ENCODE measurements around the gene TKFC. TPM values are rescaled to one million over a fixed set of nuclear protein-coding genes. Genes with fewer than 3 reads are reported as not detected.

The TKFC gene
- total RNA-seq, 4 donors from 2014 or later: 9.3 to 24.1 (median 15.5) TPM

GRCh38 chr11:61294717-61295595, 38.1 kb upstream of the TKFC start, which contains the start of gene VWCE:
TSS of gene VWCE (minus strand) at chr11:61295316. CDS start at chr11:61295037, 279 bp downstream.
- TF ChIP-seq CTCF (IDR thresholded peaks at IDR 0.05; ENCODE audit: low read depth): no peak

GRCh38 chr11:61295596-61295926, 37.5 kb upstream of the TKFC start:
- TF ChIP-seq CTCF (IDR thresholded peaks at IDR 0.05; ENCODE audit: low read depth): no peak

GRCh38 chr11:61297341-61297740, 35.7 kb upstream of the TKFC start:
- no peak for TF ChIP-seq CTCF (IDR thresholded peaks at IDR 0.05; ENCODE audit: low read depth)

- TF ChIP-seq CTCF (IDR thresholded peaks at IDR 0.05; ENCODE audit: low read depth): no peak
These were observed 35.3 kb upstream of the TKFC start for GRCh38 chr11:61297746-61298145.

GRCh38 chr11:61298663-61299244, 34.3 kb upstream of the TKFC start:
- no peak for TF ChIP-seq CTCF (IDR thresholded peaks at IDR 0.05; ENCODE audit: low read depth)

- no peak for TF ChIP-seq CTCF (IDR thresholded peaks at IDR 0.05; ENCODE audit: low read depth)
These were observed 30.5 kb upstream of the TKFC start for GRCh38 chr11:61302550-61302949.

- TF ChIP-seq CTCF (IDR thresholded peaks at IDR 0.05; ENCODE audit: low read depth): no peak
These were observed 29.3 kb upstream of the TKFC start for GRCh38 chr11:61303725-61304124.
